DND-41 (cell line): ENCODE measurements around the gene LRP5.

ENCODE experiments used
- ATAC-seq: fragments of 200-7000 bp; cut with Tn5 transposase; 3 replicates; pipeline ENCODE4 v1.9.1; 2021; ENCODE audit warnings: low read depth; ENCODE audit not compliant: insufficient read depth
- DNase-seq: peaks from one replicate; pipeline ENCODE4 v3.0.0-alpha.2; 2020
- H2AFZ ChIP-seq: 2 replicates; pipeline ENCODE4 v1.6.0; 2012; ENCODE audit warnings: low read depth, low read length
- H3K27ac ChIP-seq: 2 replicates; pipeline ENCODE4 v1.5.1; 2012; ENCODE audit warnings: low read length, inconsistent platforms
- H3K27me3 ChIP-seq: fragments of 200-600 bp; sonication (generic); 2 replicates; pipeline ENCODE4 v1.6.0; 2012; ENCODE audit warnings: low read length, mild to moderate bottlenecking, inconsistent platforms; ENCODE audit not compliant: insufficient read depth, poor library complexity
- H3K36me3 ChIP-seq: 2 replicates; pipeline ENCODE4 v1.5.1; 2012; ENCODE audit warnings: low read length, inconsistent platforms; ENCODE audit not compliant: insufficient read depth
- H3K4me1 ChIP-seq: 2 replicates; pipeline ENCODE4 v1.5.1; 2012; ENCODE audit warnings: mild to moderate bottlenecking, low read length; ENCODE audit not compliant: insufficient read depth
- H3K4me2 ChIP-seq: 2 replicates; pipeline ENCODE4 v1.6.0; 2012; ENCODE audit warnings: mild to moderate bottlenecking, moderate library complexity, low read length, inconsistent platforms; ENCODE audit not compliant: insufficient read depth
- H3K4me3 ChIP-seq, 2 experiments: fragments of 200-600 bp in 1 of 2; shearing (Covaris generic) in 1 of 2; 2 replicates each; pipeline ENCODE4 v1.5.1; 2012 to 2016; ENCODE audit warnings: inconsistent platforms in 2 of 2, low read length in 2 of 2, mild to moderate bottlenecking in 2 of 2, low read depth in 1 of 2, moderate library complexity in 1 of 2
- H3K79me2 ChIP-seq: 2 replicates; pipeline ENCODE4 v1.6.0; 2012; ENCODE audit warnings: low read length, inconsistent platforms; ENCODE audit not compliant: insufficient read depth
- H3K9ac ChIP-seq: 2 replicates; pipeline ENCODE4 v1.6.0; 2012; ENCODE audit warnings: low read depth, mild to moderate bottlenecking, inconsistent platforms, low read length, moderate library complexity
- H3K9me3 ChIP-seq: 2 replicates; pipeline ENCODE4 v1.5.1; 2012; ENCODE audit warnings: low read length, moderate library complexity, mild to moderate bottlenecking, inconsistent platforms; ENCODE audit not compliant: insufficient read depth, severe bottlenecking
- H4K20me1 ChIP-seq: 2 replicates; pipeline ENCODE4 v1.6.0; 2012; ENCODE audit warnings: low read length; ENCODE audit not compliant: insufficient read depth
- CTCF ChIP-seq: IDR thresholded peaks from 2 replicates; pipeline ENCODE4 v1.5.1; 2012; ENCODE audit warnings: borderline replicate concordance, low read length, moderate library complexity, mild to moderate bottlenecking; ENCODE audit not compliant: poor library complexity, severe bottlenecking; ENCODE audit errors: extremely low read depth
- EZH2 ChIP-seq: IDR thresholded peaks from 3 replicates; pipeline ENCODE4 v1.6.1; 2012; ENCODE audit warnings: borderline replicate concordance, low read depth, mild to moderate bottlenecking, moderate library complexity, low read length, inconsistent platforms; ENCODE audit not compliant: severe bottlenecking

Gene LRP5

GRCh38 chr11:68375766-68376165, 63.4 kb downstream of the LRP5 start:
- no peaks in the 10 kb centered on the region for H3K9me3 ChIP-seq
- H4K20me1 ChIP-seq, result peaks cover 12% of the 10 kb centered on the region; the same call in 1 of the 2 replicates
- DNase-seq (no peak), ATAC-seq (no peak)
- H3K79me2 ChIP-seq, result no peaks in the 10 kb centered on the region
- TF ChIP-seq CTCF (no peak), EZH2 (no peak)
- no peaks in the 10 kb centered on the region for H3K27me3 ChIP-seq
- no peak overlapping the region for H3K4me3 ChIP-seq
- H3K27ac ChIP-seq, result no peak overlapping the region; the same call in 1 of the 2 replicates
- H3K4me2 ChIP-seq, result no peak overlapping the region
- peaks cover 11% of the 10 kb centered on the region; the same call in 1 of the 2 replicates for H3K36me3 ChIP-seq
- H2AFZ ChIP-seq, result no peak overlapping the region
- no peaks in the 10 kb centered on the region for H3K4me1 ChIP-seq
- no peak overlapping the region for H3K9ac ChIP-seq

GRCh38 chr11:68377389-68377795, 65.0 kb downstream of the LRP5 start:
- no peak overlapping the region for H2AFZ ChIP-seq
- no peak overlapping the region for H3K27ac ChIP-seq
- no peak overlapping the region for H3K4me3 ChIP-seq
- H3K79me2 ChIP-seq, result no peaks in the 10 kb centered on the region
- TF ChIP-seq EZH2 (no peak), CTCF (no peak)
- ATAC-seq (no peak), DNase-seq (no peak)
- no peaks in the 10 kb centered on the region for H3K27me3 ChIP-seq
- H3K9ac ChIP-seq, result no peak overlapping the region
- H3K36me3 ChIP-seq, result 0 out of 2 replicates have a peak, but pooled peaks cover 11% of the 10 kb centered on the region
- no peaks in the 10 kb centered on the region for H3K4me1 ChIP-seq
- no peaks in the 10 kb centered on the region for H3K9me3 ChIP-seq
- peaks cover 10% of the 10 kb centered on the region for H4K20me1 ChIP-seq
- H3K4me2 ChIP-seq, result no peak overlapping the region

- Histone ChIP-seq H3K36me3 (0 out of 2 replicates have a peak, but pooled peaks cover 11% of the 10 kb centered on the region), H2AFZ (no peak overlapping the region), H3K27me3 (no peaks in the 10 kb centered on the region), H4K20me1 (peaks cover 21% of the 10 kb centered on the region), H3K9ac (no peak overlapping the region), H3K79me2 (no peaks in the 10 kb centered on the region), H3K4me2 (no peak overlapping the region), H3K9me3 (no peaks in the 10 kb centered on the region), H3K4me1 (no peaks in the 10 kb centered on the region), H3K4me3 (no peak overlapping the region), H3K27ac (no peak overlapping the region)
- DNase-seq (no peak), ATAC-seq (no peak)
- TF ChIP-seq CTCF (no peak), EZH2 (no peak)
These were observed 66.8 kb downstream of the LRP5 start for GRCh38 chr11:68379206-68379605.
